Astrocyte (in vitro differentiated cells and primary cell): ENCODE results near the gene EPN2.

Source experiments
- EZH2 ChIP-seq: IDR thresholded peaks from 2 replicates; pipeline ENCODE4 v1.6.1; 2012; ENCODE audit warnings: mild to moderate bottlenecking, low read length, inconsistent platforms; ENCODE audit not compliant: insufficient read depth
- TF ChIP-seq, protein P1 (sequence below): IDR thresholded peaks from 2 replicates; pipeline ENCODE4 v1.5.1; 2011; ENCODE audit warnings: low read depth, mild to moderate bottlenecking, inconsistent platforms, low read length, moderate library complexity; ENCODE audit not compliant: insufficient read depth

GRCh38 chr17:19312406-19312805 is 75.2 kb downstream of the EPN2 start:
- no peak for TF ChIP-seq EZH2
- TF ChIP-seq, protein P1, sequence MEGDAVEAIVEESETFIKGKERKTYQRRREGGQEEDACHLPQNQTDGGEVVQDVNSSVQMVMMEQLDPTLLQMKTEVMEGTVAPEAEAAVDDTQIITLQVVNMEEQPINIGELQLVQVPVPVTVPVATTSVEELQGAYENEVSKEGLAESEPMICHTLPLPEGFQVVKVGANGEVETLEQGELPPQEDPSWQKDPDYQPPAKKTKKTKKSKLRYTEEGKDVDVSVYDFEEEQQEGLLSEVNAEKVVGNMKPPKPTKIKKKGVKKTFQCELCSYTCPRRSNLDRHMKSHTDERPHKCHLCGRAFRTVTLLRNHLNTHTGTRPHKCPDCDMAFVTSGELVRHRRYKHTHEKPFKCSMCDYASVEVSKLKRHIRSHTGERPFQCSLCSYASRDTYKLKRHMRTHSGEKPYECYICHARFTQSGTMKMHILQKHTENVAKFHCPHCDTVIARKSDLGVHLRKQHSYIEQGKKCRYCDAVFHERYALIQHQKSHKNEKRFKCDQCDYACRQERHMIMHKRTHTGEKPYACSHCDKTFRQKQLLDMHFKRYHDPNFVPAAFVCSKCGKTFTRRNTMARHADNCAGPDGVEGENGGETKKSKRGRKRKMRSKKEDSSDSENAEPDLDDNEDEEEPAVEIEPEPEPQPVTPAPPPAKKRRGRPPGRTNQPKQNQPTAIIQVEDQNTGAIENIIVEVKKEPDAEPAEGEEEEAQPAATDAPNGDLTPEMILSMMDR: no peak
